Measurements from ENCODE around the gene SHLD1. TPM values are rescaled to one million over a fixed set of nuclear protein-coding genes. Genes with fewer than 3 reads are reported as not detected.

SHLD1 gene
- total RNA-seq, 1 experiment from 2014 or later, result 2.4 TPM

GRCh38 chr20:5751856-5752255 lies 1.7 kb downstream of the SHLD1 start:
- no peaks in the 10 kb centered on the region for H3K27me3 ChIP-seq (ENCODE audit: insufficient read depth, low read length)
- H3K79me2 ChIP-seq (ENCODE audit: insufficient read depth, low read length), result no peaks in the 10 kb centered on the region
- DNase-seq (ENCODE audit: low read depth, low spot score) (no peak), ATAC-seq (no peak)
- H2AFZ ChIP-seq (ENCODE audit: low read depth, low read length, poor library complexity, severe bottlenecking), result no peak overlapping the region
- CTCF ChIA-PET, result no interaction called here
- H3K9me3 ChIP-seq (ENCODE audit: control insufficient read depth in 1 of 2, insufficient read depth in 1 of 2, low read depth in 1 of 2, low read length in 2 of 2), result no peaks in the 10 kb centered on the region
- no peaks in the 10 kb centered on the region for H3K36me3 ChIP-seq (ENCODE audit: control insufficient read depth in 1 of 2, insufficient read depth in 2 of 2, low read length in 2 of 2)
- intact Hi-C loops (cut with micrococcal nuclease), result no loop called here
- H3K4me3 ChIP-seq (replicated peaks in 1 of 2; ENCODE audit: low read depth in 1 of 2, low read length in 2 of 2), result no peak overlapping the region
- TF ChIP-seq ZNF274 (IDR thresholded peaks at IDR 0.05; ENCODE audit: low read depth, low read length) (no peak), TCF7L2 (IDR thresholded peaks at IDR 0.05; ENCODE audit: borderline replicate concordance, extremely low read depth, insufficient read depth, insufficient read length) (no peak), EZH2phosphoT487 (IDR thresholded peaks at IDR 0.05; ENCODE audit: borderline replicate concordance) (no peak), CTCF (IDR thresholded peaks at IDR 0.05 in 2 of 3, conservative IDR thresholded peaks at IDR 0.05 in 1 of 3; ENCODE audit: borderline replicate concordance in 1 of 3, insufficient read depth in 1 of 3, low read depth in 2 of 3, low read length in 2 of 3) (no peak)
- no peak overlapping the region for H3K9ac ChIP-seq (ENCODE audit: low read length)
- RAD21 ChIA-PET (ENCODE audit: low non-redundant PET in 1 of 2, low total read pairs in 2 of 2, uncharacterized antibody in 2 of 2, unreplicated experiment in 2 of 2), result no interaction called here
- no peaks in the 10 kb centered on the region for H4K20me1 ChIP-seq (ENCODE audit: insufficient read depth)
- no peak overlapping the region for H3K27ac ChIP-seq (ENCODE audit: low read depth, low read length)
- H3K4me2 ChIP-seq (ENCODE audit: low read length), result no peak overlapping the region
- POLR2A ChIA-PET, result no interaction called here
- no peaks in the 10 kb centered on the region for H3K9me2 ChIP-seq (ENCODE audit: insufficient read depth)
- H3K4me1 ChIP-seq (ENCODE audit: control insufficient read depth in 1 of 2, insufficient read depth in 2 of 2, low read length in 2 of 2), result peaks cover 2 to 15% of the 10 kb centered on the region in 2 experiments; a peak in 2 of 4 replicates
- BruUV-seq (replicated peaks), result no TSS peak

- Histone ChIP-seq H3K27ac (ENCODE audit: low read depth, low read length) (no peak overlapping the region), H3K4me3 (replicated peaks in 1 of 2; ENCODE audit: low read depth in 1 of 2, low read length in 2 of 2) (no peak overlapping the region), H3K36me3 (ENCODE audit: control insufficient read depth in 1 of 2, insufficient read depth in 2 of 2, low read length in 2 of 2) (no peaks in the 10 kb centered on the region), H3K27me3 (ENCODE audit: insufficient read depth, low read length) (no peaks in the 10 kb centered on the region), H2AFZ (ENCODE audit: low read depth, low read length, poor library complexity, severe bottlenecking) (no peak overlapping the region), H3K9me3 (ENCODE audit: control insufficient read depth in 1 of 2, insufficient read depth in 1 of 2, low read depth in 1 of 2, low read length in 2 of 2) (no peaks in the 10 kb centered on the region), H3K79me2 (ENCODE audit: insufficient read depth, low read length) (no peaks in the 10 kb centered on the region), H3K9ac (ENCODE audit: low read length) (no peak overlapping the region), H3K4me2 (ENCODE audit: low read length) (no peak overlapping the region), H4K20me1 (ENCODE audit: insufficient read depth) (no peaks in the 10 kb centered on the region), H3K9me2 (ENCODE audit: insufficient read depth) (no peaks in the 10 kb centered on the region), H3K4me1 (ENCODE audit: control insufficient read depth in 1 of 2, insufficient read depth in 2 of 2, low read length in 2 of 2) (peaks cover 2 to 15% of the 10 kb centered on the region in 2 experiments; a peak in 2 of 4 replicates)
- ChIA-PET POLR2A (no interaction called here), CTCF (no interaction called here), RAD21 (ENCODE audit: low non-redundant PET in 1 of 2, low total read pairs in 2 of 2, uncharacterized antibody in 2 of 2, unreplicated experiment in 2 of 2) (no interaction called here)
- BruUV-seq (replicated peaks), result no TSS peak
- ATAC-seq (no peak), DNase-seq (ENCODE audit: low read depth, low spot score) (no peak)
- TF ChIP-seq ZFX (IDR thresholded peaks at IDR 0.05) (no peak), ZBTB33 (IDR thresholded peaks at IDR 0.05; ENCODE audit: extremely low read depth, insufficient replicate concordance, low read length) (no peak), REST (IDR thresholded peaks at IDR 0.05; ENCODE audit: low read depth) (no peak), ELF1 (IDR thresholded peaks at IDR 0.05; ENCODE audit: borderline replicate concordance, low read depth) (no peak), CBX3 (IDR thresholded peaks at IDR 0.05; ENCODE audit: low read depth) (no peak), POLR2AphosphoS5 (IDR thresholded peaks at IDR 0.05; ENCODE audit: low read depth, low read length) (no peak)
- intact Hi-C loops (cut with micrococcal nuclease), result no loop called here
These were observed 3.6 kb downstream of the SHLD1 start for GRCh38 chr20:5753814-5754213.

Measured in HCT116 (cell line).